Measurements from ENCODE around the gene PTPRA.

- TF ChIP-seq CTCF (conservative IDR thresholded peaks at IDR 0.05; ENCODE audit: low read depth, low read length) = no peak
- TF ChIP-seq EZH2 (IDR thresholded peaks at IDR 0.05; ENCODE audit: borderline replicate concordance, low read depth, low read length, poor library complexity, severe bottlenecking) = no peak
Observed at GRCh38 chr20:3041854-3042409, 168.7 kb downstream of the PTPRA start.
